Kidney (tissue), 14 donors: ENCODE data around the gene INSIG2. TPM values are rescaled to one million over a fixed set of nuclear protein-coding genes. Genes with fewer than 3 reads are reported as not detected.
A peak's percentile ranks its signal among the peaks of the same experiment; 100 is the strongest.

ENCODE experiments used
- DNase-seq, 5 donors: peaks; one replicate each; pipeline ENCODE4 v3.0.0-alpha.2; 2013 to 2020
- FAIRE-seq: peaks from 2 replicates; lab custom pipeline; 2012; peaks lifted over from hg19 to GRCh38; lab: Jason Lieb, UNC
- H3K27ac ChIP-seq, 2 donors: one replicate each; pipeline ENCODE4 v1.7.0; 2013; ENCODE audit warnings: low read depth in 2 of 2, low read length in 2 of 2, inconsistent platforms in 1 of 2
- H3K27me3 ChIP-seq: one replicate; pipeline ENCODE4 v1.7.1; 2013; ENCODE audit warnings: low read length, inconsistent platforms; ENCODE audit not compliant: control insufficient read depth, insufficient read depth
- H3K36me3 ChIP-seq, 3 donors: one replicate each; pipeline versions ENCODE4 v1.7.0 to v1.7.1; 2013; ENCODE audit warnings: low read length in 3 of 3, control low read depth in 1 of 3, inconsistent platforms in 1 of 3; ENCODE audit not compliant: insufficient read depth in 3 of 3, control insufficient read depth in 2 of 3
- H3K4me1 ChIP-seq, 3 donors: one replicate each; pipeline versions ENCODE4 v1.7.0 to v1.7.1; 2013; ENCODE audit warnings: low read length in 3 of 3, inconsistent platforms in 1 of 3, low read depth in 1 of 3; ENCODE audit not compliant: control insufficient read depth in 2 of 3, insufficient read depth in 2 of 3
- H3K4me3 ChIP-seq, 3 donors: one replicate each; pipeline versions ENCODE4 v1.7.0 to v1.8.1; 2013; ENCODE audit warnings: low read length in 3 of 3, control low read depth in 1 of 3, inconsistent platforms in 1 of 3
- H3K9ac ChIP-seq, 3 donors: one replicate each; pipeline versions ENCODE4 v1.7.0 to v1.7.1; 2013; ENCODE audit warnings: low read length in 3 of 3, control low read depth in 1 of 3, inconsistent platforms in 1 of 3
- H3K9me3 ChIP-seq, 3 donors: one replicate each; pipeline versions ENCODE4 v1.7.0 to v1.7.1; 2013; ENCODE audit warnings: low read length in 3 of 3, control low read depth in 1 of 3, inconsistent platforms in 1 of 3; ENCODE audit not compliant: control insufficient read depth in 2 of 3, insufficient read depth in 1 of 3
- intact Hi-C: fragments of 100-400 bp; cut with DNase I; formaldehyde crosslinking; loops from one replicate; pipeline ENCODE4 v1.11.1; 2022
- polyA plus RNA-seq: library from polyadenylated mRNA; stranded (reverse); fragments of 350-450 nt; fragmentation: Illumina TruSeq; extraction: RNeasy Lipid Tissue Mini Kit (QIAGEN cat#74804); gene quantifications from one replicate; pipeline ENCODE4 v1.2.3, GENCODE V29; 2014; ENCODE audit warnings: low read depth, low replicate concordance; ENCODE audit not compliant: insufficient read depth
- total RNA-seq: library from RNA; stranded (reverse); fragmentation: NEBNext Ultra II Directional; extraction: Animal tissue kit (Norgen Biotek cat#: 25700); gene quantifications from one replicate; pipeline ENCODE4 v1.2.1, GENCODE V29; 2021
- TF ChIP-seq, protein P1 (sequence below): IDR thresholded peaks from 3 replicates; pipeline ENCODE4 v1.5.1; 2012; ENCODE audit warnings: mild to moderate bottlenecking, moderate library complexity, borderline replicate concordance; ENCODE audit not compliant: insufficient read depth; ENCODE audit errors: extremely low read depth
- donor health status: control.
- donor health status: control.
- donor health status: control.
- donor health status: control.
- donor health status: control.
- donor health status: DM: yes; HTN: yes; CAD: no.
- donor health status: Normal renal cell carcinoma (clear cell type).

Gene INSIG2
- total and polyA plus RNA-seq, 2 donors from 2014 or later: 18.4 to 29.0 TPM

DNA sequence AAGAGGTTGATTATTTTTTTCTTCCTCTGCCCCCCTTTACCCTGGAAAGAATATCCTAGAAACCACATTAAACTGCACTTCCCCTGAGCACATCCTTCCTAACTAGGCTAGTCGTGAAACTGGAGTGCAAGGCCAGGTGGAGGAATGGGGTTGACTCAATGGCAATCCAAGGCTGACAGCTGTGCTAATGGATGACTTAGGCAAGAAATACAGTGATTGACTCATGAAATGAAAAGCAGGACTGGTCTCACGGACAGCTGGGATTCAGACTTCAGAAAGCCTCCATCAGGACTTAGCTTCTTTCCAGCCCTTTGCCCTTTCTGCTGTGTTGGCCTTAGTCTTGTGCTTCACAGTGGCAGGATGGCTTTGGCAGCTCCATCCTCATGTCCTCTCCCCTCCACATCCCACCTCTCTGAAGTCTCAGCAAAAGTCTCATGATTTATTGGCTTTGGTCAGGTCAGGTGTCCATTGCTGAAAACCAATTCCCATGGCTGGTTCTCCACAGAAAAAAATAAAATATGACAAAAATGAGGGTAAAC lies 33.8 kb downstream of the INSIG2 start:
- H3K27me3 ChIP-seq: no peaks in the 10 kb centered on the region
- no peak overlapping the region for H3K9ac ChIP-seq
- H3K4me1 ChIP-seq: peaks cover 2 to 6% (median 3%) of the 10 kb centered on the region in 3 donors
- DNase-seq (no peak), FAIRE-seq (no peak)
- H3K36me3 ChIP-seq: no peaks in the 10 kb centered on the region
- TF ChIP-seq, protein P1, sequence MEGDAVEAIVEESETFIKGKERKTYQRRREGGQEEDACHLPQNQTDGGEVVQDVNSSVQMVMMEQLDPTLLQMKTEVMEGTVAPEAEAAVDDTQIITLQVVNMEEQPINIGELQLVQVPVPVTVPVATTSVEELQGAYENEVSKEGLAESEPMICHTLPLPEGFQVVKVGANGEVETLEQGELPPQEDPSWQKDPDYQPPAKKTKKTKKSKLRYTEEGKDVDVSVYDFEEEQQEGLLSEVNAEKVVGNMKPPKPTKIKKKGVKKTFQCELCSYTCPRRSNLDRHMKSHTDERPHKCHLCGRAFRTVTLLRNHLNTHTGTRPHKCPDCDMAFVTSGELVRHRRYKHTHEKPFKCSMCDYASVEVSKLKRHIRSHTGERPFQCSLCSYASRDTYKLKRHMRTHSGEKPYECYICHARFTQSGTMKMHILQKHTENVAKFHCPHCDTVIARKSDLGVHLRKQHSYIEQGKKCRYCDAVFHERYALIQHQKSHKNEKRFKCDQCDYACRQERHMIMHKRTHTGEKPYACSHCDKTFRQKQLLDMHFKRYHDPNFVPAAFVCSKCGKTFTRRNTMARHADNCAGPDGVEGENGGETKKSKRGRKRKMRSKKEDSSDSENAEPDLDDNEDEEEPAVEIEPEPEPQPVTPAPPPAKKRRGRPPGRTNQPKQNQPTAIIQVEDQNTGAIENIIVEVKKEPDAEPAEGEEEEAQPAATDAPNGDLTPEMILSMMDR: no peak
- intact Hi-C loops: no loop called here
- no peak overlapping the region for H3K27ac ChIP-seq
- H3K9me3 ChIP-seq: no peaks in the 10 kb centered on the region
- H3K4me3 ChIP-seq: no peak overlapping the region

DNA sequence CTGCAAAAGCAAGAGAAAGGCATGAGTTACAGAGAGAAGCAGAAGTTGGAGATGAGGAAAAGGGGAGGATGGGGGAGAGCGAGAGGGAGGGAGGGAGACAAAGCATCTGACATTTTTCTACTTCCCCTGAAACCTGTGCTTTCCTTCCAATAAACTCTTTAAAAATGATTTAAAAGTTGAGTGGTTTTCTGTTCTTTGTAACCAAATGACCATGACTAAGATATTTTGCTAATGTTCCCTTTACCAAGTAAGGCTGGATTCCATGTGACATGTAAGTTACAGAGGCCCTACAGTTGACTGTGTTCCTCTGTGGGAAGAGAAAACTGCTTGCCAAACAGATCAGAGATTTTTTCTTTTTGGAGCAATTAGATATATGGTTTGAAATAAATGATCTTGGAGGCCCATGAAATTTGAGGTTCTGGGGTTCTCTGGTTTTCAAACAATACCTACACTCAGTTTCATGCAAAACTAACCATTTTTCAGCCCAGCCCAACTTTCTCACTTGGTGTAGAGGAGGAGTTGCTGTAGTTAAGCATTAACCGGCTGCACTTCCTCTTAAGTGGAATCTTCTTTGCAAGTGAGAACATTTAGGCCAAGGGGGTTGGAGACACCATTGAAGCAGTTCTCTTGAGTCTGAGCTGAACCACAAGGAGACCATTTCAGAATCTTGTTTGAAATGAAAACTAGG lies 34.5 kb downstream of the INSIG2 start:
- Histone ChIP-seq H3K9me3 (no peaks in the 10 kb centered on the region), H3K36me3 (no peaks in the 10 kb centered on the region), H3K9ac (no peak overlapping the region), H3K27me3 (no peaks in the 10 kb centered on the region), H3K27ac (peak overlapping the region in 1 of 2 donors; percentile 14), H3K4me3 (no peak overlapping the region), H3K4me1 (peaks cover 2 to 6% (median 3%) of the 10 kb centered on the region in 3 donors)
- intact Hi-C loops: no loop called here
- no peak for FAIRE-seq
- TF ChIP-seq, protein P1: no peak
- DNase-seq: peak in 2 of 5 donors; percentile 36 to 54

DNA sequence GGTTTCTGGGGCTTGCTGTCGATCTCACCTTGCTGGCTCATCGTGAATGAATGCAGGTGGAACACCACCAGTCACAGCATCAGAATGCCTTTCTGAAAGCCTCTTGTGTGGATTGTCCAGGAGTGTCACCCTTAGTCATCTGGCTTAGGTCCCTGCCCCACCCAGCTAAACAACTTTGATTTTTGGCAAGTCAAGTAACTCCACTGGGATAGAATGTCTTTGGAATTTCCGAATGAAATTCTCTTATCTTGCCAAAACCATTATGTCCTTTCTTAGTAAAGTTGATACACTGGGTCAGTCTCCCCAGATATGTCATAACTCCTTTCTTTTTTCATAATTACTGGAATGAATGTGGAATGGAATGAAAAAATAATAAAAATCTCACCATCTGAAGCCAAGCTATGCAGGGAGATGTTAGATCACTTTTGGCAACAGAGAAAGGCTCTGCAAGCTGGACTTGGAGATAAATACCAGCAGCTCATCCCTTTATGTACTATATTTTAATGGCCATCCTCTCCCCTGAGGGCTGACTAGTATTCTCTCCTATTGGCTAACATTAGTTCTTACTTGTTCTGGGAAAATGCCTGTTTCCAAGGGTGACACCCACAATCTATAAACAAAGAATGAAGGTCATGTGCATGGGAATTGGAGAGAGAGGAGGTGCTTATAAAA lies 35.4 kb downstream of the INSIG2 start:
- Histone ChIP-seq H3K27me3 (no peaks in the 10 kb centered on the region), H3K36me3 (no peaks in the 10 kb centered on the region), H3K4me3 (no peak overlapping the region), H3K9me3 (no peaks in the 10 kb centered on the region), H3K9ac (no peak overlapping the region), H3K4me1 (peaks cover 2 to 6% (median 3%) of the 10 kb centered on the region in 3 donors), H3K27ac (no peak overlapping the region)
- DNase-seq (peak in 2 of 5 donors; percentile 14 to 29), FAIRE-seq (no peak)
- intact Hi-C loops: no loop called here
- TF ChIP-seq, protein P1: no peak
